Tibial artery (tissue), 4 donors: ENCODE data around the gene FBXL17.

Experiments used
- DNase-seq, 2 donors: peaks; one replicate each; pipeline ENCODE4 v3.0.0-alpha.2; 2019
- H3K27ac ChIP-seq, 2 donors: fragments of 200-600 bp; sonication (generic) in 1 of 2; 1 replicate in 1 of 2; 2 replicates in 1 of 2; pipeline ENCODE4 v1.5.1; 2018 to 2019; ENCODE audit warnings: mild to moderate bottlenecking in 1 of 2
- H3K27me3 ChIP-seq, 2 donors: fragments of 200-600 bp; sonication (generic) in 1 of 2; one replicate each; pipeline versions ENCODE4 v1.5.1 to v1.6.0; 2016 to 2019
- H3K36me3 ChIP-seq, 3 donors: fragments of 200-600 bp; sonication (generic) in 2 of 3; one replicate each; pipeline ENCODE4 v1.5.1; 2016 to 2019; ENCODE audit warnings: mild to moderate bottlenecking in 2 of 3
- H3K4me1 ChIP-seq, 4 donors: fragments of 200-600 bp; sonication (generic) in 2 of 4; 1 replicate in 3 of 4; 2 replicates in 1 of 4; pipeline ENCODE4 v1.5.1; 2016 to 2019
- H3K4me3 ChIP-seq, 2 donors: fragments of 200-600 bp; sonication (generic) in 1 of 2; 1 replicate in 1 of 2; 2 replicates in 1 of 2; pipeline ENCODE4 v1.5.1; 2018 to 2019; ENCODE audit warnings: mild to moderate bottlenecking in 2 of 2
- H3K9me3 ChIP-seq, 3 donors: fragments of 200-600 bp; sonication (generic) in 1 of 3; one replicate each; pipeline ENCODE4 v1.5.1; 2016 to 2019
- intact Hi-C: fragments of 100-400 bp; cut with DNase I; formaldehyde crosslinking; loops from one replicate; pipeline ENCODE4 v1.15.0; 2023; ENCODE audit warnings: low total_unique reads
- TF ChIP-seq, protein P1 (sequence below), 2 experiments: fragments of 200-600 bp in 1 of 2; fragments of 450-650 bp in 1 of 2; IDR thresholded peaks; one replicate each; pipeline ENCODE4 v1.5.1; 2017 to 2019; ENCODE audit warnings: antibody characterized with exemption in 2 of 2, mild to moderate bottlenecking in 1 of 2, moderate library complexity in 1 of 2

Gene FBXL17

DNA sequence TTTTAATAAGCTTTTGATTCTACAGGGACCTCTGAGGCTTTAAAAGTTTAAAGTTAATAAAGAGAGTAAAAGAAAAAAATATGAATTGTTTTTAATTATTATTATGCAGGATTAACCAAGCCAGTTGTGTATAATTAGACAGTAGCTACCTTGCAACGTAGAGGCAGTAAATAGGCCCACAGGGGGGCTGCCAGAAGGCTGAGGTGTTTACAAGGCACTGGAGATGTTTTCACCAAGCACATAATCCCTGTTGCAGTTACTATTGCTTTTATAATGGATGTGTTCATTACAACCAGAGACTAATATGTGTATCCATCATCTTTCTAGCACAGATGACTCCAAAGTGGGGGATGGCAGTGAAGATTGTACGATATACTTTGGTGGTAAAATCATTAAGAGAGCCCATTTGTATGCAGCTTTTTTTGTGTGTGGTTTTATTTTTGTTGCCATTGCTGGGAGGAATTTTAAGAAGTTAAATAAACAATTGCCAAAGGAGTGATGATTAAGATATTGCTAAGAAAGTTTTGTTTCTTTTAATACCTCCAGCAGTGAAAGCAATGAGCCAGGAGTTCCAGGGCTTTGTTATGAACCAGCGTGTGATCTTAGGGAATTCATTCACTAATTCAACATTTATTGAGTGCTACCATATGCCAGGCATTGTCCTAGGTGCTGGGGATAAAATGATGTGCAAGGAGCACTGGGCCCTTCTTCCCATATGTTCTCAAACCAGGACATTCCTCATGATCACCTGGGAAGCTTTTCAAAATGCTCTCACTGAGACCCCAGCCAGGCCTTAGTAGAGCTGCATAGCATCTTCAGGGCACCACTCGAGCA is 572.5 kb downstream of the FBXL17 start:
- Histone ChIP-seq H3K27ac (no peak overlapping the region), H3K27me3 (no peaks in the 10 kb centered on the region), H3K4me3 (no peak overlapping the region), H3K36me3 (no peaks in the 10 kb centered on the region), H3K9me3 (no peaks in the 10 kb centered on the region), H3K4me1 (no peaks in the 10 kb centered on the region)
- TF ChIP-seq, protein P1, sequence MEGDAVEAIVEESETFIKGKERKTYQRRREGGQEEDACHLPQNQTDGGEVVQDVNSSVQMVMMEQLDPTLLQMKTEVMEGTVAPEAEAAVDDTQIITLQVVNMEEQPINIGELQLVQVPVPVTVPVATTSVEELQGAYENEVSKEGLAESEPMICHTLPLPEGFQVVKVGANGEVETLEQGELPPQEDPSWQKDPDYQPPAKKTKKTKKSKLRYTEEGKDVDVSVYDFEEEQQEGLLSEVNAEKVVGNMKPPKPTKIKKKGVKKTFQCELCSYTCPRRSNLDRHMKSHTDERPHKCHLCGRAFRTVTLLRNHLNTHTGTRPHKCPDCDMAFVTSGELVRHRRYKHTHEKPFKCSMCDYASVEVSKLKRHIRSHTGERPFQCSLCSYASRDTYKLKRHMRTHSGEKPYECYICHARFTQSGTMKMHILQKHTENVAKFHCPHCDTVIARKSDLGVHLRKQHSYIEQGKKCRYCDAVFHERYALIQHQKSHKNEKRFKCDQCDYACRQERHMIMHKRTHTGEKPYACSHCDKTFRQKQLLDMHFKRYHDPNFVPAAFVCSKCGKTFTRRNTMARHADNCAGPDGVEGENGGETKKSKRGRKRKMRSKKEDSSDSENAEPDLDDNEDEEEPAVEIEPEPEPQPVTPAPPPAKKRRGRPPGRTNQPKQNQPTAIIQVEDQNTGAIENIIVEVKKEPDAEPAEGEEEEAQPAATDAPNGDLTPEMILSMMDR (IDR thresholded peaks at IDR 0.05), result no peak
- intact Hi-C loops, result no loop called here
- DNase-seq, result no peak
